Activated CD4-positive, alpha-beta T cell treated with anti-CD3 and anti-CD28 coated beads for 36 hours (primary cell): Measurements from ENCODE around the gene DET1. TPM values are rescaled to one million over a fixed set of nuclear protein-coding genes. Genes with fewer than 3 reads are reported as not detected.

Experiments
- ATAC-seq: fragments of 200-7000 bp; cut with Tn5 transposase; one replicate; pipeline ENCODE4 v1.10.0; 2021; ENCODE audit warnings: mild to moderate bottlenecking, moderate library complexity
- CTCF ChIA-PET: fragments of 350-600 bp; sonication (Branson Sonifier 250); formaldehyde crosslinking; loops from one replicate; lab custom pipeline; 2021; ENCODE audit warnings: antibody characterized with exemption; lab: Charles Lee
- POLR2A ChIA-PET: fragments of 350-600 bp; sonication (Branson Sonifier 250); formaldehyde crosslinking; loops from one replicate; lab custom pipeline; 2021; ENCODE audit warnings: antibody characterized with exemption, inconsistent platforms; lab: Charles Lee
- DNase-seq: peaks from one replicate; pipeline ENCODE4 v3.0.0-alpha.2; 2020
- H3K27ac Mint-ChIP-seq: one replicate; pipeline ENCODE4 v1.8.0; 2021; ENCODE audit warnings: mixed read lengths
- H3K27me3 Mint-ChIP-seq: one replicate; pipeline ENCODE4 v1.8.0; 2021; ENCODE audit warnings: mixed read lengths
- H3K36me3 Mint-ChIP-seq: one replicate; pipeline ENCODE4 v1.8.0; 2021; ENCODE audit warnings: low read depth, mixed read lengths
- H3K4me1 Mint-ChIP-seq: one replicate; pipeline ENCODE4 v1.8.0; 2021; ENCODE audit warnings: mixed read lengths
- H3K4me3 Mint-ChIP-seq: one replicate; pipeline ENCODE4 v1.8.0; 2021; ENCODE audit warnings: mild to moderate bottlenecking, moderate library complexity, mixed read lengths
- H3K9me3 Mint-ChIP-seq: one replicate; pipeline ENCODE4 v1.8.0; 2021; ENCODE audit warnings: low read depth, mixed read lengths
- intact Hi-C, 2 experiments: fragments of 100-400 bp; cut with DNase I in 1 of 2; cut with micrococcal nuclease in 1 of 2; formaldehyde crosslinking; loops; one replicate each; pipeline versions ENCODE4 v1.14.2 to v1.15.1; 2022 to 2024; cut with DNase I, micrococcal nuclease
- total RNA-seq, 2 experiments: library from RNA; stranded (reverse); gene quantifications; one replicate each; pipeline ENCODE4 v1.2.3, GENCODE V29; 2021

Gene DET1
- total RNA-seq, 2 experiments from 2014 or later = 2.7 to 3.0 TPM

GRCh38 chr15:88463870-88464532 is 82.5 kb downstream of the DET1 start:
- Mint-ChIP-seq H3K9me3 (no peaks in the 10 kb centered on the region), H3K4me3 (no peak overlapping the region), H3K36me3 (peaks cover 46% of the 10 kb centered on the region), H3K27ac (no peak overlapping the region), H3K4me1 (peaks cover 19% of the 10 kb centered on the region), H3K27me3 (no peaks in the 10 kb centered on the region)
- ChIA-PET POLR2A (no interaction called here), CTCF (interaction anchor here (0.6 to 2.0 kb wide), 3 partner anchors 9 to 68 kb away, joined by 3 to 12 read pairs (median 6); no protein-coding TSS in a partner anchor)
- no peak for DNase-seq
- intact Hi-C loops = no loop called here
- ATAC-seq = no peak

Other genes starting within 250 kb of the DET1 start
- 10 to 100 TPM; 31.0 to 35.6 TPM for gene MRPL46, start 79.3 kb downstream of the DET1 start, total RNA-seq
- gene MRPS11, start 79.0 kb downstream of the DET1 start, total RNA-seq = 10 to 100 TPM; 58.3 to 67.1 TPM
- 10 to 100 TPM; 42.8 to 52.9 TPM for gene AEN, start 74.7 kb upstream of the DET1 start, total RNA-seq
- gene ISG20, start 92.3 kb upstream of the DET1 start, total RNA-seq = 100 to 1,000 TPM; 107 to 120 TPM